MCF 10A (cell line): ENCODE measurements around the gene HMOX1. TPM values are rescaled to one million over a fixed set of nuclear protein-coding genes. Genes with fewer than 3 reads are reported as not detected.
"Not testable (repeated sequence)": the region's sequence is repeated elsewhere in the genome, so short reads cannot be mapped to it uniquely, and the experiment has no call there.

Experiments
- BruUV-seq: library from RNA; stranded (reverse); fragments of 400-500 nt; replicated peaks from 2 replicates; lab custom pipeline; 2021; lab: Mats Ljungman, UMichigan
- CTCF ChIA-PET: fragments of 300-600 bp; sonication (Branson Sonifier 250); formaldehyde crosslinking; extraction: SDS; loops from one replicate; lab custom pipeline; 2021; ENCODE audit warnings: antibody characterized with exemption, inconsistent platforms; lab: Yijun Ruan, JAX
- POLR2A ChIA-PET: fragments of 300-600, 350-650 bp; sonication (Branson Sonifier 250); formaldehyde crosslinking; extraction: SDS; loops from one replicate; lab custom pipeline; 2020; ENCODE audit warnings: antibody characterized with exemption, inconsistent platforms; lab: Yijun Ruan, JAX
- DNase-seq: peaks from one replicate; pipeline ENCODE4 v3.0.0-alpha.2; 2018; ENCODE audit not compliant: unreplicated experiment
- H3K27ac Mint-ChIP-seq: one replicate; pipeline ENCODE4 v1.8.0; 2022; ENCODE audit warnings: mild to moderate bottlenecking, low read depth, mixed read lengths; ENCODE audit not compliant: unreplicated experiment
- H3K27me3 Mint-ChIP-seq: one replicate; pipeline ENCODE4 v1.8.0; 2022; ENCODE audit warnings: mixed read lengths; ENCODE audit not compliant: insufficient read depth, unreplicated experiment
- H3K36me3 Mint-ChIP-seq: one replicate; pipeline ENCODE4 v1.8.0; 2022; ENCODE audit warnings: mild to moderate bottlenecking, moderate library complexity, mixed read lengths; ENCODE audit not compliant: insufficient read depth, unreplicated experiment
- H3K4me1 Mint-ChIP-seq: one replicate; pipeline ENCODE4 v1.8.0; 2022; ENCODE audit warnings: mixed read lengths; ENCODE audit not compliant: insufficient read depth, unreplicated experiment
- H3K4me3 Mint-ChIP-seq: one replicate; pipeline ENCODE4 v1.8.0; 2022; ENCODE audit warnings: mild to moderate bottlenecking, moderate library complexity, mixed read lengths; ENCODE audit not compliant: unreplicated experiment
- H3K9me3 Mint-ChIP-seq: one replicate; pipeline ENCODE4 v1.8.0; 2022; ENCODE audit warnings: mixed read lengths; ENCODE audit not compliant: unreplicated experiment
- intact Hi-C: fragments of 100-400 bp; cut with micrococcal nuclease; formaldehyde crosslinking; loops from 2 replicates; pipeline ENCODE4 v1.14.1; 2022
- total RNA-seq: library from RNA; stranded (reverse); gene quantifications from 2 replicates; pipeline ENCODE4 v1.2.3, GENCODE V29; 2022
- TF ChIP-seq, protein P1 (sequence below): fragments of 200-600 bp; IDR thresholded peaks from one replicate; pipeline ENCODE4 v1.8.0; 2022; ENCODE audit warnings: antibody characterized with exemption, mild to moderate bottlenecking; ENCODE audit not compliant: unreplicated experiment

The HMOX1 gene
- total RNA-seq, 1 experiment from 2014 or later = 1.9 TPM

GRCh38 chr22:35392357-35392756 is 11.5 kb downstream of the HMOX1 start:
- H3K4me3 Mint-ChIP-seq = no peak overlapping the region
- no peaks in the 10 kb centered on the region for H3K27me3 Mint-ChIP-seq
- BruUV-seq = no TSS peak
- POLR2A ChIA-PET = interaction anchor here (0.7 kb wide), 1 partner anchor 11 kb away, joined by 3 read pairs; no protein-coding TSS in a partner anchor
- H3K9me3 Mint-ChIP-seq = no peaks in the 10 kb centered on the region
- H3K27ac Mint-ChIP-seq = no peak overlapping the region
- DNase-seq = no peak
- intact Hi-C loops = no loop called here
- CTCF ChIA-PET = interaction anchor here (0.7 to 1.7 kb wide), 2 partner anchors 21 to 41 kb away, joined by 3 read pairs; no protein-coding TSS in a partner anchor
- no peaks in the 10 kb centered on the region for H3K4me1 Mint-ChIP-seq
- TF ChIP-seq, protein P1, sequence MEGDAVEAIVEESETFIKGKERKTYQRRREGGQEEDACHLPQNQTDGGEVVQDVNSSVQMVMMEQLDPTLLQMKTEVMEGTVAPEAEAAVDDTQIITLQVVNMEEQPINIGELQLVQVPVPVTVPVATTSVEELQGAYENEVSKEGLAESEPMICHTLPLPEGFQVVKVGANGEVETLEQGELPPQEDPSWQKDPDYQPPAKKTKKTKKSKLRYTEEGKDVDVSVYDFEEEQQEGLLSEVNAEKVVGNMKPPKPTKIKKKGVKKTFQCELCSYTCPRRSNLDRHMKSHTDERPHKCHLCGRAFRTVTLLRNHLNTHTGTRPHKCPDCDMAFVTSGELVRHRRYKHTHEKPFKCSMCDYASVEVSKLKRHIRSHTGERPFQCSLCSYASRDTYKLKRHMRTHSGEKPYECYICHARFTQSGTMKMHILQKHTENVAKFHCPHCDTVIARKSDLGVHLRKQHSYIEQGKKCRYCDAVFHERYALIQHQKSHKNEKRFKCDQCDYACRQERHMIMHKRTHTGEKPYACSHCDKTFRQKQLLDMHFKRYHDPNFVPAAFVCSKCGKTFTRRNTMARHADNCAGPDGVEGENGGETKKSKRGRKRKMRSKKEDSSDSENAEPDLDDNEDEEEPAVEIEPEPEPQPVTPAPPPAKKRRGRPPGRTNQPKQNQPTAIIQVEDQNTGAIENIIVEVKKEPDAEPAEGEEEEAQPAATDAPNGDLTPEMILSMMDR = no peak
- no peaks in the 10 kb centered on the region for H3K36me3 Mint-ChIP-seq

- no peak for DNase-seq
- Mint-ChIP-seq H3K4me3 (no peak overlapping the region), H3K9me3 (no peaks in the 10 kb centered on the region), H3K27ac (no peak overlapping the region), H3K4me1 (no peaks in the 10 kb centered on the region), H3K27me3 (no peaks in the 10 kb centered on the region), H3K36me3 (no peaks in the 10 kb centered on the region)
- intact Hi-C loops = no loop called here
- TF ChIP-seq, protein P1 = no peak
- ChIA-PET CTCF (interaction anchor here (1.7 kb wide), 1 partner anchor 42 kb away, joined by 3 read pairs; no protein-coding TSS in a partner anchor), POLR2A (interaction anchor here (0.7 kb wide), 1 partner anchor 12 kb away, joined by 3 read pairs; no protein-coding TSS in a partner anchor)
- no TSS peak for BruUV-seq
Observed at GRCh38 chr22:35393116-35394010, 12.5 kb downstream of the HMOX1 start.

GRCh38 chr22:35394011-35394312 is 13.1 kb downstream of the HMOX1 start:
- Mint-ChIP-seq H3K27me3 (no peaks in the 10 kb centered on the region), H3K4me1 (no peaks in the 10 kb centered on the region), H3K27ac (no peak overlapping the region), H3K36me3 (no peaks in the 10 kb centered on the region), H3K4me3 (no peak overlapping the region), H3K9me3 (no peaks in the 10 kb centered on the region)
- TF ChIP-seq, protein P1 = no peak
- intact Hi-C loops = no loop called here
- CTCF ChIA-PET = interaction anchor here (1.7 kb wide), 1 partner anchor 43 kb away, joined by 3 read pairs; no protein-coding TSS in a partner anchor
- DNase-seq = no peak
- POLR2A ChIA-PET = no interaction called here
- no TSS peak for BruUV-seq

DNA sequence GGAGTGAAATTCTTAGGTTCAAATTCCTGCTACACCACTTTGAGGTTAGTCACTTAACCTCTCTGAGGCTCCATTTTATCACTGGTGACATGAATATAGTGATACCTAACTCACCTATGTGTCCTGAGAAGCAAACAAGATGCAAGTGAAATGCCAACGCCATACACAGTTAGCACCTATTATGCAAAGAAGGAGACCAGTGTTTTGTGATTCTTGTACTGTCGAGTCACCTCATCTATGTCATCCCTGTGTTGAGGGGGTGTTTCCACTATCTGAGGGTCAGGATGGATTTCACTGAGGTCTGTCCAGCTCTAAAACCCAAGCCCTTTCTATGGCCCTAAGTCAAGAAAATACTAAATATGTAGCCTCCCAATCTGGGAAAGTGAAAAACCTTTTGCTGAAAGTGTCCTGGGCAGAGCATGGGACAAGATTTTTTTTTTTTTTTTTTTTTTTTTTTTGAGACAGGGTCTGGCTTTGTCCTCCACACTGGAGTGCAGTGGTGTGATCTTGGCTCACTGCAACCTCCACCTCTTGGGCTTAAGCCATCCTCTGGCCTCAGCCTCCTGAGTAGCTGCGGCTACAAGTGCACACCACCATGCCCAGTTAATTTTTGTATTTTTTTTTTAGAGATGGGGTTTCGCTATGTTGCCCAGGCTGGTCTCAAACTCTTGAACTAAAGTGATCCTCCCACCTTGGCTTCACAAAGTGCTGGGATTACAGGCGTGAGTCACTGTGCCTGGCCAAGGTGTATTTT is 14.1 kb downstream of the HMOX1 start:
- POLR2A ChIA-PET = interaction anchor here (0.7 kb wide), 1 partner anchor 74 kb away, joined by 3 read pairs; no protein-coding TSS in a partner anchor
- intact Hi-C loops = loop anchor here (1.0 kb wide), 1 partner anchor 10 kb away; no protein-coding TSS in a partner anchor

DNA sequence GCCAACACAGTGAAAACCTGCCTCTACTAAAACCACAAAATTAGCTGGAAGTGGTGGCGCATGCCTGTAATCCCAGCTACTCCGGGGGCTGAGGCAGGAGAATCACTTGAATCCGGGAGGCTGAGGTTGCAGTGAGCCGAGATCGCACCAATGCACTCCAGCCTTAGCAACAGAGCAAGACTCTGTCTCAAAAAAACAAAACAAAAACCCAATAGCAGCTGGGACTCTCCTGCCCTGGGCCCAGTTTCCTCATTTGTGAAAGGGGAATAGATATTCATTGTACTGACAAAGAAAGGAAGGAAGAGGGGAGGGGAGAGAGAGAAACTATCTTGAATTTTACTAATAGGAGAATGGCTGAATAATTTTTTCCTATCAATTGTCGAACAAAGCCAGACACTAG is 15.7 kb downstream of the HMOX1 start:
- H3K36me3 Mint-ChIP-seq, H3K4me3 Mint-ChIP-seq, DNase-seq, H3K27ac Mint-ChIP-seq, H3K27me3 Mint-ChIP-seq, H3K9me3 Mint-ChIP-seq, intact Hi-C loops, POLR2A ChIA-PET, BruUV-seq: not testable (repeated sequence)
- CTCF ChIA-PET = interaction anchor here (0.6 kb wide), 1 partner anchor 153 kb away, joined by 3 read pairs; no protein-coding TSS in a partner anchor
- peaks cover 13% of the 10 kb centered on the region for H3K4me1 Mint-ChIP-seq

More for the DNA sequence above, 14.1 kb downstream of the HMOX1 start:
- Mint-ChIP-seq H3K4me1 (peaks cover 2% of the 10 kb centered on the region), H3K4me3 (no peak overlapping the region), H3K27ac (no peak overlapping the region), H3K27me3 (no peaks in the 10 kb centered on the region), H3K9me3 (no peaks in the 10 kb centered on the region), H3K36me3 (peaks cover 4% of the 10 kb centered on the region)
- TF ChIP-seq, protein P1 = no peak
- DNase-seq = no peak
- BruUV-seq = no TSS peak
- CTCF ChIA-PET = interaction anchor here (0.6 kb wide), 1 partner anchor 836 kb away, joined by 3 read pairs; no protein-coding TSS in a partner anchor
